BJ (cell line): ENCODE data around the gene MFSD2A. TPM values are rescaled to one million over a fixed set of nuclear protein-coding genes. Genes with fewer than 3 reads are reported as not detected.

Experiments used
- CTCF ChIA-PET: fragments of 350-600 bp; formaldehyde crosslinking; extraction: SDS; loops from one replicate; lab custom pipeline; 2021; ENCODE audit warnings: antibody characterized with exemption, inconsistent platforms; lab: Yijun Ruan, JAX
- POLR2A ChIA-PET: fragments of 300-600 bp; sonication (Branson Sonifier 250); formaldehyde crosslinking; extraction: SDS; loops from one replicate; lab custom pipeline; 2021; ENCODE audit warnings: antibody characterized with exemption; lab: Charles Lee
- DNase-seq: peaks from one replicate; pipeline ENCODE4 v3.0.0-alpha.2; 2011; ENCODE audit warnings: low read depth
- H3K27me3 ChIP-seq: 2 replicates; pipeline ENCODE4 v1.6.0; 2011; ENCODE audit warnings: low read length; ENCODE audit not compliant: control insufficient read depth, insufficient read depth
- H3K36me3 ChIP-seq: 2 replicates; pipeline ENCODE4 v1.5.1; 2011; ENCODE audit warnings: low read length; ENCODE audit not compliant: control insufficient read depth, insufficient read depth
- H3K4me3 ChIP-seq: 2 replicates; pipeline ENCODE4 v1.5.1; 2011; ENCODE audit warnings: low read depth, mild to moderate bottlenecking, control low read depth, low read length
- CTCF ChIP-seq: IDR thresholded peaks from 2 replicates; pipeline ENCODE4 v1.5.1; 2011; ENCODE audit warnings: low read depth, mild to moderate bottlenecking, control low read depth, inconsistent platforms, low read length, moderate library complexity; ENCODE audit not compliant: insufficient read depth
- polyA plus RNA-seq: library from polyadenylated mRNA; depleted of rRNA; stranded (reverse); fragments of >200 nt; gene quantifications from 2 replicates; pipeline ENCODE4 v1.2.3, GENCODE V29; 2011

MFSD2A gene
- polyA plus RNA-seq, 1 experiment, result 2.0 TPM

DNA sequence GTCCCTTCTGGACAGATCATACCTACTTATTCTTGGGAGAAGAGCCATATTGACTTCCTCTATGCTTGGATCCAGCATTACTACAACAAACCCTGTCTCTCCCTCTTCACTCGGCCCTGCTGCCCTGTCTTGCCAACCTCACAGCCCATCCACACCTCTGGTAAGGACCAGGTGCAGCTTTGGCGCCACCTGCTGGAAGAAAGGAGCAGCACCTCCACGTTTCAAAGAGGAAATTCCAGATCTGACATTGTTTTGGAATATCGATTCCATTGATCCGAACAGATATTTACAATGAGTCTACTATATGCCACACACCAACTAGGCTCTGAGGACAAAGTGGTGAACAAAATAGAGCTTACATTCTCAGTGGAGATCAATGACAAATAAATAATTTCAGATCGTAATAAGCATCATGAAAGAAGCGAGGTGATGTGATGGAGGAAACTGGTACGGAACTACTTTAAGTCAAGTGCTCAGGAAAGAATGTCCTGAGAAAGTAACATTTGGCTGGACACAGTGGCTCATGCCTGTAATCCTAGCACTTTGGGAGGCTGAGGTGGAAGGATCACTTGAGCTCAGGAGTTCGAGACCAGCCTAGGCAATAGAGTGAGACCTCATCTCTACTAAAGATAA, 18.7 kb downstream of the MFSD2A start:
- ChIA-PET CTCF (interaction anchor here (0.8 to 13.8 kb wide), 37 partner anchors 9 to 174 kb away, joined by 3 to 228 read pairs (median 5); partner anchors contain the start of genes CAP1, MFSD2A and MYCL), POLR2A (no interaction called here)
- DNase-seq, result no peak

GRCh38 chr1:39976732-39977131, 21.8 kb downstream of the MFSD2A start:
- TF ChIP-seq CTCF, result no peak
- DNase-seq, result no peak

More for the DNA sequence above, 18.7 kb downstream of the MFSD2A start:
- TF ChIP-seq CTCF, result peak; percentile 98
- H3K4me3 ChIP-seq, result no peak overlapping the region
- no peaks in the 10 kb centered on the region for H3K27me3 ChIP-seq
- H3K36me3 ChIP-seq, result no peaks in the 10 kb centered on the region

GRCh38 chr1:39977202-39977601, 22.3 kb downstream of the MFSD2A start:
- H3K36me3 ChIP-seq, result no peaks in the 10 kb centered on the region
- H3K27me3 ChIP-seq, result no peaks in the 10 kb centered on the region
- ChIA-PET POLR2A (interaction anchor here (0.7 kb wide), 1 partner anchor 75 kb away, joined by 6 read pairs; no protein-coding TSS in a partner anchor), CTCF (interaction anchor here (0.7 to 13.8 kb wide), 4 partner anchors 56 to 162 kb away, joined by 3 to 228 read pairs (median 4); no protein-coding TSS in a partner anchor)
- no peak for TF ChIP-seq CTCF
- no peak for DNase-seq
- H3K4me3 ChIP-seq, result no peak overlapping the region

More at GRCh38 chr1:39976732-39977131, 21.8 kb downstream of the MFSD2A start:
- Histone ChIP-seq H3K36me3 (no peaks in the 10 kb centered on the region), H3K27me3 (no peaks in the 10 kb centered on the region), H3K4me3 (no peak overlapping the region)
- POLR2A ChIA-PET, result no interaction called here
- CTCF ChIA-PET, result interaction anchor here (0.6 to 13.8 kb wide), 5 partner anchors 56 to 701 kb away, joined by 3 to 228 read pairs (median 3); no protein-coding TSS in a partner anchor

DNA sequence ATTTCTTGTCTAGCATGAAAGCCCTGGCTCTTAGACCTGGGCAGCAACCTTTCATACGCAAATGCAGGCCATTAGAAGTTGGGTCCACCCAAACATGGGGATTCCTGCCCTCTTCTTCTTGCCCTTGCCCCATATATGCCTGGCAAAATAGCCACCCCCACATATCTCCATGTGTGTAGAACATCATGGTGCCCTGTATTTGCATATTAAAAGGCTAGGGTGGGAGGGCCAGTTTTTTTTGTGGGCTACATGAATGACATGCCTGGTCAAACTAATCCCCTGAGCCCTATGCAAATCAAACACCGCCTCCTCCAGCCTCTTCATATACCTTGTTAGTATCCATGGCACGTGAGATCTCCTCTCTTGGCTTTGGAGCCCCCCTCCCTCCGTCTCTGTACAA, 24.7 kb downstream of the MFSD2A start:
- H3K4me3 ChIP-seq, result no peak overlapping the region
- no peak for DNase-seq
- no peaks in the 10 kb centered on the region for H3K36me3 ChIP-seq
- H3K27me3 ChIP-seq, result no peaks in the 10 kb centered on the region
- TF ChIP-seq CTCF, result no peak
- CTCF ChIA-PET, result interaction anchor here (1.0 kb wide), 1 partner anchor 157 kb away, joined by 3 read pairs; no protein-coding TSS in a partner anchor
- POLR2A ChIA-PET, result interaction anchor here (0.6 kb wide), 2 partner anchors 22 to 552 kb away, joined by 3 to 8 read pairs; partner anchors contain the start of gene ZNF684

DNA sequence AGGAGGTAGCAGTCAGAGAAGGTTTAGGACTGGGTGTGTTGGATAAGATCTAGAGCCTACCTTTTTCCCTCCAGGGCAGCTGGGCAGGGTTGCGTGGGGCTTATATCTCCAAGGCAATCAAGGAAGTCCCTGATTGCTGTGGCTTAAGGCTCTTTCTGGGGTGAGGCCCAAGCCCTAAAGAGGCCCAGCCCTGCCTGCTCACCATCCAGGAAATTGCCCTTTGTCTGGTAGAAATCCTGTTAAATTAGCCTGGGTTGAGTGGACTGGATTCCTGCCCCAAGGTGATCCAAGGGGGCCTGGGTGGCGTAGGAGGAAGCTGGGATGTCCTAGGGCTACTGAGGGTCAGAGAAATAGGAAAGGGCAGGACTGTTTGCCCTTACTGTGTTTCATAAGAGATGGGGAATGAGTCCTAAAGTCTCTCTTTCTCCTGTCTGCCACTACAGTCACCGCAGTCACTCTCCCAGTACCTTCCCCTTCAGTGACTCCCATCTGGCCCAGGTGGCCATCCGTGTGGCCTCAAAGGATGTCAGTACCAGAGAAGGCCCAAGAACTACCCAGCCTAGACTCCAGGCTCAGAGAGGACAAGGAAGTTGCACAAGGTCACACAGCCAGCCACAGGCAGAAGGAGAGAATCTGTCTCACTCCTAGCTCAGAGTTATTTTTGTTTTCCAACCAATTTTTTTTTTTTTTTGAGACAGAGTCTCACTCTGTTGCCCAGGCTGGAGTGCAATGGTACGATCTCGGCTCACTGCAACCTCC, 25.8 kb downstream of the MFSD2A start:
- DNase-seq, result no peak
- ChIA-PET POLR2A (interaction anchor here (0.6 kb wide), 1 partner anchor 550 kb away, joined by 3 read pairs; the partner anchor contains the start of gene ZNF684), CTCF (interaction anchor here (0.6 to 2.0 kb wide), 3 partner anchors 46 to 61 kb away, joined by 3 to 13 read pairs (median 3); no protein-coding TSS in a partner anchor)
- Histone ChIP-seq H3K36me3 (no peaks in the 10 kb centered on the region), H3K4me3 (no peak overlapping the region), H3K27me3 (no peaks in the 10 kb centered on the region)
- TF ChIP-seq CTCF, result no peak
